ENCODE measurements around the gene ERO1A. TPM values are rescaled to one million over a fixed set of nuclear protein-coding genes. Genes with fewer than 3 reads are reported as not detected.

The ERO1A gene
- total RNA-seq, 1 donor from 2014 or later, result 63.3 TPM

GRCh38 chr14:52700701-52701172 lies 5.4 kb upstream of the ERO1A start:
- DNase-seq (ENCODE audit: low read depth, low spot score), result no peak

GRCh38 chr14:52694761-52695480 lies 437 bp downstream of the ERO1A start:
- DNase-seq (ENCODE audit: low read depth, low spot score), result no peak

- DNase-seq (ENCODE audit: low read depth, low spot score), result no peak
These were observed 1.8 kb downstream of the ERO1A start for GRCh38 chr14:52693532-52693931.

GRCh38 chr14:52693036-52693435 lies 2.3 kb downstream of the ERO1A start:
- DNase-seq (ENCODE audit: low read depth, low spot score), result no peak

- DNase-seq (ENCODE audit: low read depth, low spot score), result no peak
These were observed 3.0 kb downstream of the ERO1A start for GRCh38 chr14:52692248-52692962.

GRCh38 chr14:52690983-52691760 lies 4.2 kb downstream of the ERO1A start:
- no peak for DNase-seq (ENCODE audit: low read depth, low spot score)

- DNase-seq (ENCODE audit: low read depth, low spot score), result no peak
These were observed 9.2 kb downstream of the ERO1A start for GRCh38 chr14:52686176-52686575.

- no peak for DNase-seq (ENCODE audit: low read depth, low spot score)
These were observed 11.3 kb downstream of the ERO1A start for GRCh38 chr14:52683985-52684520.

- no peak for DNase-seq (ENCODE audit: low read depth, low spot score)
These were observed 16.8 kb downstream of the ERO1A start for GRCh38 chr14:52678591-52678990.

- DNase-seq (ENCODE audit: low read depth, low spot score), result no peak
These were observed 31.5 kb downstream of the ERO1A start for GRCh38 chr14:52663850-52664249.

- DNase-seq (ENCODE audit: low read depth, low spot score), result no peak
These were observed 34.0 kb downstream of the ERO1A start for GRCh38 chr14:52661314-52661713.

GRCh38 chr14:52660832-52661231 lies 34.5 kb downstream of the ERO1A start:
- DNase-seq (ENCODE audit: low read depth, low spot score), result no peak

- no peak for DNase-seq (ENCODE audit: low read depth, low spot score)
These were observed 35.0 kb downstream of the ERO1A start for GRCh38 chr14:52660325-52660724.

- DNase-seq (ENCODE audit: low read depth, low spot score), result no peak
These were observed 38.5 kb downstream of the ERO1A start for GRCh38 chr14:52656905-52657304.

- DNase-seq (ENCODE audit: low read depth, low spot score), result no peak
These were observed 44.6 kb downstream of the ERO1A start for GRCh38 chr14:52650774-52651173.

GRCh38 chr14:52649511-52649910 lies 45.8 kb downstream of the ERO1A start:
- DNase-seq (ENCODE audit: low read depth, low spot score), result no peak

- no peak for DNase-seq (ENCODE audit: low read depth, low spot score)
These were observed 53.6 kb downstream of the ERO1A start for GRCh38 chr14:52641745-52642144.

GRCh38 chr14:52640137-52640536 lies 55.2 kb downstream of the ERO1A start:
- no peak for DNase-seq (ENCODE audit: low read depth, low spot score)

GRCh38 chr14:52619687-52620086 lies 75.7 kb downstream of the ERO1A start:
- DNase-seq (ENCODE audit: low read depth, low spot score), result no peak

- DNase-seq (ENCODE audit: low read depth, low spot score), result no peak
These were observed 76.8 kb downstream of the ERO1A start for GRCh38 chr14:52618602-52619001.

GRCh38 chr14:52610187-52610586 lies 85.2 kb downstream of the ERO1A start:
- DNase-seq (ENCODE audit: low read depth, low spot score), result no peak
